Measurements from ENCODE around the gene DCAF12L2.
"Not testable (repeated sequence)": the region's sequence is repeated elsewhere in the genome, so short reads cannot be mapped to it uniquely, and the experiment has no call there.

The DCAF12L2 gene

GRCh38 chrX:126165721-126166461, at the start of gene DCAF12L2:
DCAF12L2 (minus strand) TSS chrX:126166289; CDS start chrX:126165924, 365 bp downstream.
- no peak for DNase-seq (ENCODE audit: low spot score)
- TF ChIP-seq CTCF (IDR thresholded peaks at IDR 0.05; ENCODE audit: extremely low read depth, missing control alignments) = no peak

GRCh38 chrX:126190888-126191287, 24.8 kb upstream of the DCAF12L2 start:
- not testable (repeated sequence) for DNase-seq (ENCODE audit: low spot score)

GRCh38 chrX:126177133-126177840, 11.2 kb upstream of the DCAF12L2 start:
- DNase-seq (ENCODE audit: low spot score) = no peak
- no peak for TF ChIP-seq CTCF (IDR thresholded peaks at IDR 0.05; ENCODE audit: extremely low read depth, missing control alignments)

- no peak for DNase-seq (ENCODE audit: low spot score)
- TF ChIP-seq CTCF (IDR thresholded peaks at IDR 0.05; ENCODE audit: extremely low read depth, missing control alignments) = no peak
Measured at GRCh38 chrX:126170720-126171119, 4.6 kb upstream of the DCAF12L2 start.

GRCh38 chrX:126167560-126167959, 1.5 kb upstream of the DCAF12L2 start:
- no peak for TF ChIP-seq CTCF (IDR thresholded peaks at IDR 0.05; ENCODE audit: extremely low read depth, missing control alignments)
- no peak for DNase-seq (ENCODE audit: low spot score)

GRCh38 chrX:126165401-126165720, 728 bp downstream of the DCAF12L2 start:
- no peak for DNase-seq (ENCODE audit: low spot score)
- no peak for TF ChIP-seq CTCF (IDR thresholded peaks at IDR 0.05; ENCODE audit: extremely low read depth, missing control alignments)

GRCh38 chrX:126164689-126165400, 1.2 kb downstream of the DCAF12L2 start:
- DNase-seq (ENCODE audit: low spot score) = no peak

More at GRCh38 chrX:126164689-126165400, 1.2 kb downstream of the DCAF12L2 start:
- no peak for TF ChIP-seq CTCF (IDR thresholded peaks at IDR 0.05; ENCODE audit: extremely low read depth, missing control alignments)
